Measurements from ENCODE around the gene REXO4. TPM values are rescaled to one million over a fixed set of nuclear protein-coding genes. Genes with fewer than 3 reads are reported as not detected.

REXO4 gene
- total and polyA plus RNA-seq, 2 of the 8 experiments (the other 6 are each of a cell fraction or from before 2014, with no cell fraction given), result 19.1 to 38.3 TPM

DNA sequence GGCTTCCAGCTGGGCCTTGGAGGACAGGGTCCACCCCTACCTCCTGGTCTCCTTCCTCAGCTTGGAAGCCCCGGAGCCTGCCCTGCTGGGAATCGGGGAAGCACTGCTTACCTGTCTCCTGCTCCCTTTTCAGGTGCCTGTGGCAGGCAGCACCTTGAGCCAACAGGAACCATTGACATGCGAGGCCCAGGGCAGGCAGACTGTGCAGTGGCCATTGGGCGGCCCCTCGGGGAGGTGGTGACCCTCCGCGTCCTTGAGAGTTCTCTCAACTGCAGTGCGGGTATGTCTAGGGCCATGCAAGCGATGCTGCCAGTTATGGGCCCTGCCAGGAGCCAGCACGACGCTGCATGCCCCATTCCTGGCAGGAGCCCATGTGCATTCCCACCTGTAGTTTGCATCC is 38.1 kb upstream of the REXO4 start (continued):
- TF ChIP-seq NANOG (IDR thresholded peaks at IDR 0.05; ENCODE audit: insufficient read depth, low read depth, low read length, poor library complexity, severe bottlenecking), result no peak
- no peak for TF ChIP-seq SP1 (IDR thresholded peaks at IDR 0.05; ENCODE audit: low read depth, low read length)
- no peak for TF ChIP-seq BCL11A (IDR thresholded peaks at IDR 0.05; ENCODE audit: low read depth in 2 of 2, low read length in 2 of 2)

Measured in H1 (cell line).